Measurements from ENCODE around the gene FGGY.

GRCh38 chr1:59366346-59366745, 69.5 kb downstream of the FGGY start:
- TF ChIP-seq CTCF (IDR thresholded peaks at IDR 0.05) (no peak), POLR2A (IDR thresholded peaks at IDR 0.05) (no peak)

All from uterus (tissue), 2 donors.